GM19372 (cell line): ENCODE measurements around the gene MBTD1.
"Not testable (repeated sequence)": the region's sequence is repeated elsewhere in the genome, so short reads cannot be mapped to it uniquely, and the experiment has no call there.

ENCODE experiments used
- ATAC-seq: cut with Tn5 transposase; IDR thresholded peaks from one replicate; pipeline ENCODE4 v1.9.1; 2021; ENCODE audit warnings: mild to moderate bottlenecking, low read depth, moderate library complexity; ENCODE audit not compliant: unreplicated experiment

MBTD1 gene

GRCh38 chr17:51256101-51256500 lies 3.7 kb downstream of the MBTD1 start:
- ATAC-seq: no peak

GRCh38 chr17:51255673-51256072 lies 4.2 kb downstream of the MBTD1 start:
- no peak for ATAC-seq

GRCh38 chr17:51251010-51251409 lies 8.8 kb downstream of the MBTD1 start:
- ATAC-seq: no peak

- no peak for ATAC-seq
Measured at GRCh38 chr17:51250314-51250840, 9.5 kb downstream of the MBTD1 start.

- ATAC-seq: no peak
Measured at GRCh38 chr17:51245535-51245934, 14.3 kb downstream of the MBTD1 start.

GRCh38 chr17:51244041-51244440 lies 15.8 kb downstream of the MBTD1 start:
- ATAC-seq: no peak

- no peak for ATAC-seq
Measured at GRCh38 chr17:51240275-51240674, 19.6 kb downstream of the MBTD1 start.

GRCh38 chr17:51238255-51238887 lies 21.5 kb downstream of the MBTD1 start:
- no peak for ATAC-seq

- ATAC-seq: no peak
Measured at GRCh38 chr17:51234162-51234561, 25.7 kb downstream of the MBTD1 start.

- ATAC-seq: no peak
Measured at GRCh38 chr17:51231999-51232398, 27.9 kb downstream of the MBTD1 start.

- no peak for ATAC-seq
Measured at GRCh38 chr17:51230306-51230705, 29.5 kb downstream of the MBTD1 start.

- ATAC-seq: no peak
Measured at GRCh38 chr17:51229889-51230288, 30.0 kb downstream of the MBTD1 start.

GRCh38 chr17:51228161-51228560 lies 31.7 kb downstream of the MBTD1 start:
- no peak for ATAC-seq

GRCh38 chr17:51225523-51225922 lies 34.3 kb downstream of the MBTD1 start:
- ATAC-seq: not testable (repeated sequence)

- ATAC-seq: no peak
Measured at GRCh38 chr17:51224402-51225262, 35.2 kb downstream of the MBTD1 start.

- no peak for ATAC-seq
Measured at GRCh38 chr17:51221322-51221721, 38.5 kb downstream of the MBTD1 start.

GRCh38 chr17:51217946-51218345 lies 41.9 kb downstream of the MBTD1 start:
- no peak for ATAC-seq

- no peak for ATAC-seq
Measured at GRCh38 chr17:51214920-51215319, 44.9 kb downstream of the MBTD1 start.

GRCh38 chr17:51203838-51204237 lies 56.0 kb downstream of the MBTD1 start:
- ATAC-seq: no peak

GRCh38 chr17:51200846-51201245 lies 59.0 kb downstream of the MBTD1 start:
- ATAC-seq: no peak

GRCh38 chr17:51200295-51200694 lies 59.6 kb downstream of the MBTD1 start:
- ATAC-seq: no peak

- ATAC-seq: no peak
Measured at GRCh38 chr17:51197754-51198153, 62.1 kb downstream of the MBTD1 start.
